SKM-1 (cell line): ENCODE results near the gene ATP12A.
"Not testable (repeated sequence)": the region's sequence is repeated elsewhere in the genome, so short reads cannot be mapped to it uniquely, and the experiment has no call there.

Source experiments
- DNase-seq: peaks from one replicate; lab custom pipeline; 2025; ENCODE audit not compliant: unreplicated experiment; lab: John Stamatoyannopoulos, UW

The ATP12A gene

DNA sequence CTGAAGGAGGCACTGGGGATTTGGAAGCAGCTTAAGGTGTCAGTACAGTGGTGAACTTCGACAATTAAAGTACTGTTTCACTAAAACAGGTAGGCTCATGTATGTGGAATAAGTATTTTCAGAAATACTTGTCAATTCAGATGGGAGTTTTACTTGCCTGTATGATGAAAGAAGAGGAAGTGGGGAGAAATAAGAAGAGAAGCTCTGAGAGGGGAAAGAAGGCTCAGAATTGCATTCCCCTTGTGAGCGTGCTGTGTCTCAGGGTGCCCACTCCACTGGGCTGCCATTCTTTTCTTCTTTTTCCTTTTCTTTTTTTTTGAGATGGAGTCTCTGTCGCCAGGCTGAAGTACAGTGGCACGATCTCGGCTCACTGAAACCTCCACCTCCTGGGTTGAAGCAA, 45.2 kb downstream of the ATP12A start:
- no peak for DNase-seq

DNA sequence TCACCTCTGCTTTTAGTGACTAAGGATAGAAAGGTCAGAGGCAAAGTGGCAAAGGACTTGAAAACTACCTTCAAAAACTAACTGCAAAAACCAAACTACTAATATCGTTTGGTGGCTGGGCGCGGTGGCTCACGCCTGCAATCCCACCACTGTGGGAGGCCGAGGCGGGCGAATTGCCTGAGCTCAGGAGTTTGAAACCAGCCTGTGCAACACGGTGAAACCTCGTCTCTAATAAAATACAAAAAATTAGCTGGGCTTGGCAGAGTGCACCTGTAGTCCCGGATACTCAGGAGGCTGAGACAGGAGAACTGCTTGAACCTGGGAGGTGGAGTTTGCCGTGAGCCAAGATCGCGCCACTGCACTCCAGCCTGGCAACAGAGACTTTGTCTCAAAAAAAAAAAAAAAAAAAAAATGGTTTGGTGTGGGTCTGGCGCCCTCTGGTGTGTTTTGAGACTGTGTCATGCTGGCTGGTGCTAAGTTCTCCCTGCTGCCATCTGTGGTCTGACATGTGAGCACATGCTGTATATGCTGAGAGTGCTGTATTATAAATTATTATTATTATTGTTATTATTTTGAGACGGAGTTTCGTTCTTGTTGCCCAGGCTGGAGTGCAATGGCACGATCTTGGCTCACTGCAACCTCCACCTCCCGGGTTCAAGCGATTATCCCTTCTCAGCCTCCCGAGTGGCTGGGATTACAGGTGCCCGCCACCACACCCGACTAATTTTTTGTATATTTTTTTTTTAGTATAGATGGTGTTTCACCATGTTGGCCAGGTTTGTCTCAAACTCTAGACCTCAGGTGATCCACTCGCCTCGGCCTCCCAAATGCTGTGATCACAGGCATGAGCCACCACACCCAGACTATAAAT, 47.8 kb downstream of the ATP12A start:
- peak; percentile 67 for DNase-seq

DNA sequence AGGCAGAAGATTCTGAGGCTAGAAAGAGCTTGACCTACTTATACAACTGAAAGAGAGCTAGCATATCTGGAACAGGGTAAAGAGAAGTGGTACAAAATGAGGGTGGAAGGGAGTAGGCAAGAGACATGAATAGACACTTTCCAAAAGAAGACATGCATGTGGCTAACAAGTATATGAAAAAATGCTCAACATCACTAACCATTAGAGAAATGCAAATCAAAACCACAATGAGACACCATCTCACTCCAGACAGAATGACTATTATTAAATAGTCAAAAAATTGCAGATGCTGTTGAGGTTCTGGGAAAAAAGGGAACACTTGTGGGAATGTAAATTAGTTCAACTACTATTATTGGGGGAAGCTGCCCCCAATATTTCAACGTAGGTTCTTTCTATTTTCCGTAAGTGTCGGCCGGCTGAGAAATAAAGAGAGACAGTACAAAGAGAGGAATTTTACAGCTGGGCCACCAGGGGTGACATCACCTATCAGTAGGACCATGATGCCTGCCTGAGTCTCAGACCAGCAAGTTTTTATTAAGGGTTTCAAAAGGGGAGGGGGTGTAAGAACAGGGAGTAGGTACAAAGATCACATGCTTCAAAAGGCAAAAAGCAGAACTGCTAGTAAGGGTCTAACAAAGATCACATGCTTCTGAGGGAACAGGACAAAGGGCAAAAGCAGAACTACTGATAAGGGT, 50.8 kb downstream of the ATP12A start:
- DNase-seq: not testable (repeated sequence)

DNA sequence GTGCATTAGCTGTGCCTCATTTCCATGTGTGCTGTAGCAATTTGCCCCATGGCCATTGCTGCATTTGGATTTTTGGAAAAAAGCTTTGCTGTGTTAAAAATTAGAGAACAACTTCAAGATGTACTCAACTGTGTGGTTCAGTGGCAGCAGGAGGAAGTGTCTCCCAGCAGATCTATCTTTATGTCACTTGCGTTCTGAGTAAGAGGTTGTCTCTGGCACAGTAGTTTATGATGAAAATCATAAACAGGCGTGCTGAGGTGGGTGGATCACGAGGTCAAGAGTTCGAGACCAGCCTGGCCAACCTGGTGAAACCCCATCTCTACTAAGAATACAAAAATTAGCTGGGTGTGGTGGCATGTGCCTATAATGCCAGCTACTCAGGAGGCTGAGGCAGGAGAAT, 54.7 kb downstream of the ATP12A start:
- DNase-seq: peak; percentile 20

DNA sequence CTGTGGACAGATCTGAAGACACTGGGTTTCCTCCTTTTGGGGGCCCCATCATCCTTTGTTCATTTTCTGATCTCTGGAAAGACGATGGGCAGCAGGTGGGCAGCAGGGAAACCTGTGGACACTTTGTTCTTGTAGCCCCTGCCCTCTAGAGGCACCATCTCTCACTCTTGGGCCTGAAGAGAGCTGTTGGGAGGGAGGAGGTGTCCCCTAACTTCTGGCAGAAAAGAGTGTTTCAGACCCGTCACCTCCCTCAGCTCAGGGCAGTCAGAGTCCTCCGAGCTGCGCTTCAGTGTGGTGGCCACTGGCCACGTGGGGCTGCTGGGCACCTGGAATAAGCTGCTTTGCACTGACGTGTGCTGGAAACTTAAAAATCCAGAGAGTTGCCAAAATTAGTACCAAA, 56.8 kb downstream of the ATP12A start:
- no peak for DNase-seq

DNA sequence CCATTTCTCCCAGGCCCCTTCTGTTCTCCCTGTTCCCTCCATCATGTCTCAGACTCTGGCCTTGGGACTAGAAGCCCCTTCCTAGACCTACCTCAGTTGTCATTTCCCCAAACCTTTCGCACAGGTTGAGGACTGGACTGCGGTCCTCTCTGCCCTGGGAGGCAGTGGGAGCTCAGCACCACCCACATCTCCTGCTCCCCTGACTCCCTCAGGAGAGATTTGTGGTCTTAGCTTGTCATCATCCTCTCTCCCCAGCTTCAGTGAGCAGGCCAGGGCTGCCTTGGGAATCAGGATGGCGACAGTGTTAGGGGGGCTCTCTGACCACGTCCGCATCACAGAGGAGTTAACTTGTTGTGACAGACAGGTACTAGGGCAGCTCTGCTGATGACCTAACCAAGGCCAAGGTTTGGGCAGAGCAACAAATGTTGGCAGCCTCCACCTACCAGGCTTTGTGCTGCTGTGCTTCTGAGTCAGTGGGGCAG, 58.2 kb downstream of the ATP12A start:
- DNase-seq: no peak

DNA sequence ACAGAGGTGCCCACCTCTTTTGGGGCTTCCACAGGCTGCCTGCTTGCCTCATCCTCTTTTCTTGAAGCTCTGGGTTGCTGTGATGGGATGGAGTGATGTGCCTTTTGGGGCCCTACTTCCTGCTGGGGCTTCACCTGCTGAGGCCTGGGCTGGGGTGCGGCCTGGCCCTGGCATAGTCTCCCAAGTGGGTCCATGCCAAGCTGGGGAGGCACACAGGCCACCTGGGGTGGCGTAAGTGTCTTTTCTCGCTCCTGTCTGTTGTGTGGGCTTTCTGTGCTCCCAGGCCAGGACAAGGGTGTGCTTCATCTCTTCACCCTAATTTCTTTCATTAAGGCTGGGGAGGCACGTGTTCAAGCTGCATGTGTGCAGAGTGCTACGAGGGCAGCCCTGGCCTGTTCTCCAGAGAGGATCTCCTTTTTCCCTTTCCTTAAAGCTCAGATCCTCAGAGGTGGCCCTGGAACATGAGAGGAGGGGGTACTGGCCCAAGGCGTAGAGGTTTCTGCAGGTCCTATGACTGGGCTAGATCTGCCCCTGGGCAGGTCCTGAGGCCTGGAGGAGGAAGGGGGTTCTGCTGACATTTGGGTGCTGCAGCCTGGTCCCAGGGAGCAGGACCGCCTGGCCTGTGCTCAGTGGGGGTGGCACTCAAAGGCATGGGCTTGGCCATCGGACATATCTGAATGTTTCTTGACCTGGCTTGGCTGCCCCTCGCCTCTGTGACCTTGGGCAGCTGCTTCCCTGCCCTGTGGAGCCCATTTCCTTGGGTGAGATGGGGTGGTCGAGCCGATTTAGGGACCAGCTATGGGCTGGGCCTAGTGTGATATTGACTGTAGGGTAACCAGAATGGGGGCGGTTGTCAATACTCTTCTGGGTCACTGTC, 60.0 kb downstream of the ATP12A start:
- DNase-seq: no peak

DNA sequence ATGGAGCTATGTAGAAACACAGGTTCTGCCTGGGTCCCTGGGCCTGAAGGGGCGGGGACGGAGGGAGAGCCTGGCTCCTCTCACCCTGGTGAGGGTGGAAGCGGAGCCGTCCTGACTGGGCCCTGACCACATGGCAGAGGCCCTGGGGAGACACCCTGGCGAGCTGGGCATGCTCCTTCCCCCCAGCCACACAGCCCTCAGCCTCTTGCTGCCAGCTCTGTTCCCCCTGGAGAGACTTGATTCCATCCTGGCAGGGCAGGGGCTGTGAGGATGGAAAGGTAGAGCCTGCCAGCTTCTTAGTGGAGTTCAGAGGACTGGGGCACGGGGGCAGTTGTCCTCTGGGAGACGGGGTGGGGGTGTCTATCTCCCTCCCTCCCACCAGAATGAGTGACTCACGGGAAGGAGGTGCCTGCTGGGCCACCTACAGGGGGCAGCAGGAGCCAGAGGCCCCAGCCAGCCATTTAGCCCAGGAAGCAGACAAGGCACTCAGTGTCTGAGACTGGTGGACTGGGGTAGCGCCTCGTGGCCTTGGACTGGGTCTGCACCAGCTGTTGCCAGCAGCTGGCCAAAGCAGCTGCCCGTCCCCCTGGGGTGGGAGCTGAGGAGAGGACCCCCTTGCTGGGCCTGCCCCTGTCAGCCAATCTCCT, 60.9 kb downstream of the ATP12A start:
- no peak for DNase-seq

DNA sequence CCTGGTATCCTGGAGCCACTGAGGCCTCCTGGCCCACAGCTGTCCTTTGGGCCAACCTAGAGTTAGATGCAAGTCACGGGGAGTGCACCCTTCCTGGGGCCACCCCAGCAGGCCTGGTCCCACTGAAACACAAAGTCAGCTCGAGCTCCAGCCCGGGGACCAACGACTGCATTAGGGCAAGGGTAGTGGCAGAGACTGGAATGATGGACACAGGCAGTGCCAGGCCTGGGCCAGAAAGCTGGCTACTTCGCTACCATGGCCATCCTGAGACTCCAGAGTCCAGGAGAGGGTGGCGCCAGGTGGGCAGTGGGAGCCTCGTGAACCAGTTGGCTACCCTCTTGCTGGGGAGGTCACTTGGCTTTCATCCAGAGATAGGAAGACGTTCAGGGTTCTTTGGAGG, 61.6 kb downstream of the ATP12A start:
- no peak for DNase-seq

DNA sequence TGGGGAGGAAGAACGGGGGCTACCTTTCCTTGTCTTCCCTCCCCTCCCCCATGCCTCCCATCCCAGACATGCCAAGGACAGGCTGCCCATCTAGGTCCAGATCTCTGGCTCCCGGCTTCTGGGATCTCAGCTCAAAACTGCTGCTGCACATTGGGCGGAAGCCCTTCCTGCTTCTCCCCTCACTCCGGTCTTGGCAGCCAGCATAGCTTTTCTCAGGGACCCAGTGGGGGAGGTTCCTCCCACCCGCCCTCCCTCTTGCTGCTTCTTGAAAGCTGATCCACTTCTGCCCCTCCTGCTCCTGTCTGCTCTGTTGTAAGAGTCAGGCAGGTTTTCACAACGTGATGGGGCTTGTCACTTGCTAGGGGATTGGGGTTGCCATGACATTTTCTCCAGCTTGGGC, 62.1 kb downstream of the ATP12A start:
- no peak for DNase-seq

DNA sequence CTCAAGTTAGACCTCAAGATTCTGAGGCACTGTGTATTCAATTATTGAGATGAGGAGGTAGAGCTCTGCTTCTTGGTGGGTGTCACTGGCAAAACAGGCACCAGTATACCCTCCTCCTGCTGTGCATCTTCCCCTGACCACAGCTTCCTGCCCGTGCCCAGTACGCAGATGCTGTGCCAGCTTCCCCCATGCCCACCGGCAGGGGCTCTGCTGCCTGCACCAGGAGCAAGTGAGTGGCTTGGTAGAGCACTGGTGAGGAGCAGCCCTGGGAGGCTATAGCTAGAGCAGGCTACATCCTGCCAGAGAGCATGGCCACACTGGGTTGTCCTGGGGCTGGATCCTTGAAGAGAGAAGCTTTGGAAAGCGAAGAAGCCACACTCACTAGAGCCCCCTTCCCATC, 62.8 kb downstream of the ATP12A start:
- no peak for DNase-seq

DNA sequence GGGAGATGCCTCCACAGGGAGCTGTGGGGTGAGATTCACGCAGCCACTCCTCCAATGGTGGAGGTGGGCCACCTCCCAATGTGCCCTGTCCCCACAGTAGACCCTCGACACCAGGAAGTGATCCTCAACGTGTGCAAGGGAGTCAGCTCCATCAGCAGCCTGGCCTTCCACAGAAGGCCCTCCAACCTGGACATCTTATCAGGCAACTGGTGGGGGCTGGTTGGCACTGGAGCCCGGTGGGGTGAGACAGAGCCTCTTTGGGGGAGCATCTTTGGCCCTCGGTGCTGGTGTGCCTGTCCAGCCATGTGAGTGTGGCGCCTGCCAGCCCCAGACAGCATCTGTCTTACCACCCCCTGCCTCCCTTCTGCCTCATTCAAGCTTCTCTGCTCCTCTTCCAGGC, 64.0 kb downstream of the ATP12A start:
- no peak for DNase-seq

DNA sequence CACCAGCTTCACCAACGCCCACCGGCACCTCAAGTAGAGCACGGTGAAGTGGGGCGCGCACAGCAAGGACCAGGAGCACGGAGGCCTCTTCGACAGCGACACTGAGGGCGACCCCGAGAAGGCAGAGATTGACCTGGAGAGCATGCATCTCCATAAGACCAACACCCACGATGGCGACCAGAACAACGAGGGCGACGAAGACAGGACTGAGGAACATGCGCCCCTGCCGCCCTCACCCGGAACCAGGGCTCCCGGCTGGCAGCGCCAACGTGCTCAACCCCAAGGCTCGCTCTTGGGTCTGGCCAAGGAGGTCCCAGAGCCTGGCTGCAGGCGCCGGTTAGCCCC, 65.3 kb downstream of the ATP12A start:
- no peak for DNase-seq

DNA sequence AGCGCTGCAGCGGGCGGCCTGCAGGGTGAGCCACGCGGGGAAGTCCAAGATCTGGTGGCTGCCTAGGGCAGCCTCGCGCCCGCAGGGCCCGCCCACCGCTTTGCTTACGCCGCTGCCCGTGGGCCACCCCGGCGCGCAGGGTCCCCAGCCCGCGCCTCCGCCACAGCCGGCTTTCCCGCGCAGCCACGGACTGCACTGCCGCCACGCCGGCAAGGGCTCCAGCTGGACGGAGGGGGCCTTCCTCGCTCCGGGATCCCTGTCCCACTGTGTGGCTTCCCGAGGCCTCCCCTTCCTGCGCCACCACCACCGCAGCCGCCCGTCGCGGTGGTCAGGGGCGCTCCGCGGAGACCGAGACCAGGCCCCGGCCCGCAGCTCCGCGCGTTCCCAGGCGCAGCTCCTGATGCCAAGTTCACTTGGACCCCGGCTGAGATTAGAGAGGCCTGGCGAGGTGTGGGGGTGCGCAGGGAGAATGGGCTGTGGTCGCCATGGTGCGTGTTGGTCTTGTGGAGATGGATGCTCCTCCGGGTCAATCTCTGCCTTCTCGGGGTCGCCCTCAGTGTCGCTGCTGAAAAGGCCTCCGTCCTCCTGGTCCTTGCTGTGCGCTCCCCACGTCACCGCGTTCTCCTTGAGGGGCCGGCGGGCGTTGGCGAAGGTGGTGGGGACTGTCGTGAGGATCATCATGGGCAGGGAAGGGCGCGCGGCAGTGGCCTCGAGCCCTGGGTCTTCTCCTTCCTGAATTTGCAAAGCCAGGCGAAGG, 65.8 kb downstream of the ATP12A start:
- no peak for DNase-seq

DNA sequence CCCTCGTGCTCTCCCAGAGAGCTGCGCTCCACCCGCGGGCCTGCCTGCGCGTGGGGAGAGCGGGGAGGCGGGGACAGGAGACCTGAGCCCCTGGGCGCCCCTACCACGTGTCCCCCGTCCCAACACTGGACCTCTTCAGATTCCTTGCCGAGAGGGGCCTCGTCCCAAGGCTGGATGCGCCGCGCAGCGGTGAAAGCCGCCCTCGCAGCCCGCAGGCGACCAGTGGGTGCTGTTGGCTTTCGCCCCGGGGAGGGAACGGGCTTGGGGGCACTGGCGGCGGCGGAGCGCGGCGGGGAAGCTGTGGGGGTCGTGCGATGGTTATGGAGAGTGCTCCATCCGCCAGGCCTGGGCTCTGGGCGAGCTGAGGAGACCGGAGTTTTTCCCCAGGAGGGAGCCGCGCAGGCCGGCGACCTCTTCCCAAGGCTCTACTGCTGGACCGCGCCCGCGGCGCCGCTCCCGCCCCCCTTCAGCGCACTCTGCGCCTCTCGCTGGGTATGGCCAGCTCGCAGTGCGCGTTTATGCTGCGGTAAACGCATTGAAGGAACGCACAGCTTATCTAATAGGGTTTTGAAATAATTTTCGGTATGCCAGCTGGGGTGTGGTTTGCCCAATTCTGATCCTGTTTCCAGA, 66.5 kb downstream of the ATP12A start:
- no peak for DNase-seq

DNA sequence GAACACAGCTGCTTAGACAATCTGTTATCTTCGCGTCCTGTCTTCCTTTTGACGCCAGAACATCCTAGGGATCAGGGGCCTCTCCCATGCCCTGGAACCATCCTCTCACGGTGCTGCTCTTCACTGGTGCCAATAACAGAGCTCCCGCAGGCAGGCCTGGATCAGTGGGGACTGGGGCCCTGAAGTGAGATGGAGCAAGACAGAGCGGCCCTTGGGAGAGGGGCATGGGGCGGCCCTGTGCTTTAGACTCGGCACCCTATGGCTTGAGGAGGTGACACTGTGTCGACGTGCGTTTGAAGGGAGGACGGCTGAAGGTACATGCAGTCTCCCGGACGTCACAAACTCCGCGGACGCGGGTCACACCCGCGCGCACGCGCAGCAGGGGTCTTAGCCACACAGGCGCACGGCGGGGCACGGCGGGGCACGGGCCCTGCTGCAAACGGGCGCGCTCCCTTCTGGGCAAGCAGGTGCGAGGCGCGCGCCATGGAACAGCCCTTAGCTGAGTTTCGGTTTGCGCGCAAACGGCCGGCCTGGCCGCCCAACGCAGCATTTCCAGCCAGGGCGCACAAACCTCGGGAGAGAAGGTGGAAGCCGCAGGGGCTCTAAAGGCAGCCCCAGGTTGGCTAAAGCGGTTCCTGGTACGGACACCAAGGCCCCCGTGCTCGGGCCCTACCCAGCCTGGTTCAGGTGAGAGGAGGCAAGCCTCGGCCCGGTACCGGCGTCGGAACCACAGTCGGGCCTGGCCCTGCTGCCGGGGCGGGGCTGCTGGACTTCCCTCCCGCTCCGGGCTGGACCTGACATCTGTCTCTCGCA, 67.2 kb downstream of the ATP12A start:
- DNase-seq: no peak

DNA sequence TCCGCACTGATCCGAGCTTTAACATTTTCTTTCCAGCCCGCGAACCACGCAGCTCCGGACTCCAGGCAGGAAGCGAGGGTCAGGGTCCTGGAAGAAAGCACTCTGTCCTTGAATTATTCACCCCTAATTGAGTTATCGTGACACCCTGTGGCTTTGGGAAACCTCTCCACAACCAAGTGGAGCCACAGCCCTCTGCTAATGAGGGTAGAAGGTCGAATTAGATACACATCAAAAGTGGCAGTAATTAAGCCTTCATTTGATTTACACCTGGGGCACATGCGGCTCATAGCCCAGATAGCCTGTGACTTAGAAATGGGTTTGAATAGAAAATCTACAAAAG, 67.8 kb downstream of the ATP12A start:
- DNase-seq: no peak

DNA sequence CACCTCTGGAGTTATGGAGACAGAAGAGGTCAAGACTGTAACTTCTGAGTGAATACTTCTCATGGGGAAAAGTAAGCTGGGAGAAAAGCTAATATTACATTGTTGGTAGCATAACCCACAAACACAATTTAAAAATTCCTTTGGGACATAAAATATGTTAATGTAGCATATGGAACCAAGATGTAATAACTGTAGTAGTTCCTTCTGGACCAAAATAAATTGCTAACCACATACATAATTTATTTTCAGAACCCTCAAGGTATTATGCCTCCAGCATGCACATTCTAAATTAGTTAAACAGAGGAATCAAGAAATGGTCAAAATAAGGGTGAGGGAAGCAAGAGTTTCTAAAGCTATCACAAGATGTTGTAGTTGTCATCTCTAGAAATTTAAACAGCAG, 79.0 kb downstream of the ATP12A start:
- DNase-seq: no peak
